ENCODE data around the gene TOPORS.

GRCh38 chr9:32502464-32502863 lies 49.9 kb downstream of the TOPORS start:
- no peak for TF ChIP-seq CTCF (conservative IDR thresholded peaks at IDR 0.05)
- no peak for TF ChIP-seq ZFX (IDR thresholded peaks at IDR 0.05)
